ENCODE measurements around the gene CCDC92. TPM values are rescaled to one million over a fixed set of nuclear protein-coding genes. Genes with fewer than 3 reads are reported as not detected.

The CCDC92 gene
- total and polyA plus RNA-seq, 10 of the 15 experiments (the other 5 are each of a cell fraction or from before 2014, with no cell fraction given) = 0.53 to 11.8 (median 4.2) TPM

- TF ChIP-seq ZBTB4 (CRISPR knock-in tag; IDR thresholded peaks at IDR 0.05) = no peak
Observed at GRCh38 chr12:123924539-123924938, 48.1 kb downstream of the CCDC92 start (continued).

- H3K4me3 ChIP-seq = no peak overlapping the region
- no peak for FAIRE-seq
- H3K4me1 ChIP-seq (ENCODE audit: control insufficient read depth, insufficient read depth, low read length) = no peaks in the 10 kb centered on the region
- no peaks in the 10 kb centered on the region for H3K9me3 ChIP-seq (replicated peaks; ENCODE audit: control insufficient read depth, insufficient read depth, low read length)
- no peak for DNase-seq (ENCODE audit: low read depth, low spot score)
- H3K4me2 ChIP-seq (ENCODE audit: control insufficient read depth, insufficient read depth) = no peak overlapping the region
- H2AFZ ChIP-seq (ENCODE audit: control insufficient read depth, low read depth, low read length) = no peak overlapping the region
- ChIA-PET SMC1A (ENCODE audit: uncharacterized antibody, unreplicated experiment) (no interaction called here), POLR2A (no interaction called here), RAD21 (ENCODE audit: unreplicated experiment) (no interaction called here), CTCF (interaction anchor here (0.6 to 0.9 kb wide), 2 partner anchors 60 to 426 kb away, joined by 3 read pairs; no protein-coding TSS in a partner anchor)
- no peaks in the 10 kb centered on the region for H4K20me1 ChIP-seq (ENCODE audit: control insufficient read depth, insufficient read depth)
- no peaks in the 10 kb centered on the region for H3K79me2 ChIP-seq (ENCODE audit: control insufficient read depth, insufficient read depth, low read length)
- H3K27me3 ChIP-seq (replicated peaks in 1 of 2; ENCODE audit: control insufficient read depth in 2 of 2, insufficient read depth in 2 of 2, low read length in 1 of 2) = peaks cover 0 to 1% of the 10 kb centered on the region in 2 experiments; a peak in 1 of 4 replicates
- TF ChIP-seq ASH2L (IDR thresholded peaks at IDR 0.05; ENCODE audit: borderline replicate concordance, low read depth) (no peak), RELB (IDR thresholded peaks at IDR 0.05; ENCODE audit: low read depth) (no peak), ZBED1 (IDR thresholded peaks at IDR 0.05; ENCODE audit: borderline replicate concordance) (no peak), RBBP5 (conservative IDR thresholded peaks at IDR 0.05) (no peak), ELK1 (IDR thresholded peaks at IDR 0.05; ENCODE audit: low read depth, low read length) (no peak), GATAD2B (conservative IDR thresholded peaks at IDR 0.05; ENCODE audit: low read depth) (no peak), RUNX3 (IDR thresholded peaks at IDR 0.05; ENCODE audit: low read length) (no peak), KLF5 (IDR thresholded peaks at IDR 0.05; ENCODE audit: partially characterized antibody) (no peak), ZBTB11 (CRISPR knock-in tag; IDR thresholded peaks at IDR 0.05) (no peak), BHLHE40 (IDR thresholded peaks at IDR 0.05; ENCODE audit: borderline replicate concordance in 1 of 2, low read depth in 2 of 2, low read length in 1 of 2) (no peak), CHD1 (IDR thresholded peaks at IDR 0.05; ENCODE audit: low read depth, low read length) (no peak), YY1 (IDR thresholded peaks at IDR 0.05; ENCODE audit: low read depth, low read length) (no peak), CHD4 (IDR thresholded peaks at IDR 0.05) (no peak), NFXL1 (IDR thresholded peaks at IDR 0.05; ENCODE audit: borderline replicate concordance) (no peak)
- H3K9ac ChIP-seq (ENCODE audit: control insufficient read depth, insufficient read depth, low read length) = no peak overlapping the region
- H3K27ac ChIP-seq (ENCODE audit: control insufficient read depth, insufficient read depth) = no peak overlapping the region
- intact Hi-C loops (cut with micrococcal nuclease; ENCODE audit: unreplicated experiment) = no loop called here
- no peaks in the 10 kb centered on the region for H3K36me3 ChIP-seq (ENCODE audit: control insufficient read depth in 2 of 2, insufficient read depth in 2 of 2, low read length in 1 of 2)
- no peak for ATAC-seq
- in situ Hi-C loops (cut with MboI) = no loop called here
- WGBS (ENCODE audit: insufficient coverage, insufficient replicate concordance, low lambda C conversion rate, missing lambda C conversion rate) = 23% methylated on average over 7 of the region's 7 CpGs
- no TSS peak for BruUV-seq (replicated peaks)
Observed at GRCh38 chr12:123923927-123924326, 48.7 kb downstream of the CCDC92 start.

Data from GM12878 (cell line).